ENCODE data around the gene TREML2.

The TREML2 gene

GRCh38 chr6:41175084-41175483 is 25.9 kb downstream of the TREML2 start:
- DNase-seq (ENCODE audit: extremely low spot score), result no peak
- TF ChIP-seq, protein P1, sequence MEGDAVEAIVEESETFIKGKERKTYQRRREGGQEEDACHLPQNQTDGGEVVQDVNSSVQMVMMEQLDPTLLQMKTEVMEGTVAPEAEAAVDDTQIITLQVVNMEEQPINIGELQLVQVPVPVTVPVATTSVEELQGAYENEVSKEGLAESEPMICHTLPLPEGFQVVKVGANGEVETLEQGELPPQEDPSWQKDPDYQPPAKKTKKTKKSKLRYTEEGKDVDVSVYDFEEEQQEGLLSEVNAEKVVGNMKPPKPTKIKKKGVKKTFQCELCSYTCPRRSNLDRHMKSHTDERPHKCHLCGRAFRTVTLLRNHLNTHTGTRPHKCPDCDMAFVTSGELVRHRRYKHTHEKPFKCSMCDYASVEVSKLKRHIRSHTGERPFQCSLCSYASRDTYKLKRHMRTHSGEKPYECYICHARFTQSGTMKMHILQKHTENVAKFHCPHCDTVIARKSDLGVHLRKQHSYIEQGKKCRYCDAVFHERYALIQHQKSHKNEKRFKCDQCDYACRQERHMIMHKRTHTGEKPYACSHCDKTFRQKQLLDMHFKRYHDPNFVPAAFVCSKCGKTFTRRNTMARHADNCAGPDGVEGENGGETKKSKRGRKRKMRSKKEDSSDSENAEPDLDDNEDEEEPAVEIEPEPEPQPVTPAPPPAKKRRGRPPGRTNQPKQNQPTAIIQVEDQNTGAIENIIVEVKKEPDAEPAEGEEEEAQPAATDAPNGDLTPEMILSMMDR (IDR thresholded peaks at IDR 0.05; ENCODE audit: control extremely low read depth, extremely low read depth, low read depth, missing control alignments), result no peak
- POLR2A ChIA-PET, result no interaction called here
- CTCF ChIA-PET, result no interaction called here

DNA sequence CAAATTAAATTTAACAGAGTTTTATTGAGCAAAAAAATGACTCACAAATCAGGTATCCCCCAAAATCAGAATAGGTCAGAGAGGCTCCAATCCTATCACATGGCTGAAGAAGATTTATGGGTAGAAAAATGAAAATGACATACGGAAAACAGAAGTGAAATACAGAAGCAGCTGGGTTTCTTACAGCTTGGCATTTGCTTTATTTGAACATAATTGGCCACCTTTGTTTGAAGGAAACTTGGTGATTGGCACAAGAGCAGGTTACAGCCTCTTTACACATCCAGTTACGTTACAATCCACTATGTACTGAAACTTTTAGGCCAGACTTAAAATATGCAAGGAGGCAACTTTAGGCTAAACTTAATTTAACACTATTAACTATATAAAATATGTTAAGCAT is 26.3 kb downstream of the TREML2 start:
- TF ChIP-seq, protein P1 (IDR thresholded peaks at IDR 0.05; ENCODE audit: control extremely low read depth, extremely low read depth, low read depth, missing control alignments), result no peak
- ChIA-PET POLR2A (no interaction called here), CTCF (no interaction called here)
- no peak for DNase-seq (ENCODE audit: extremely low spot score)

GRCh38 chr6:41171908-41172307 is 29.0 kb downstream of the TREML2 start:
- no peak for DNase-seq (ENCODE audit: extremely low spot score)
- TF ChIP-seq, protein P1 (IDR thresholded peaks at IDR 0.05; ENCODE audit: control extremely low read depth, extremely low read depth, low read depth, missing control alignments), result no peak
- ChIA-PET POLR2A (no interaction called here), CTCF (interaction anchor here (4.5 kb wide), 1 partner anchor 10 kb away, joined by 25 read pairs; no protein-coding TSS in a partner anchor)

DNA sequence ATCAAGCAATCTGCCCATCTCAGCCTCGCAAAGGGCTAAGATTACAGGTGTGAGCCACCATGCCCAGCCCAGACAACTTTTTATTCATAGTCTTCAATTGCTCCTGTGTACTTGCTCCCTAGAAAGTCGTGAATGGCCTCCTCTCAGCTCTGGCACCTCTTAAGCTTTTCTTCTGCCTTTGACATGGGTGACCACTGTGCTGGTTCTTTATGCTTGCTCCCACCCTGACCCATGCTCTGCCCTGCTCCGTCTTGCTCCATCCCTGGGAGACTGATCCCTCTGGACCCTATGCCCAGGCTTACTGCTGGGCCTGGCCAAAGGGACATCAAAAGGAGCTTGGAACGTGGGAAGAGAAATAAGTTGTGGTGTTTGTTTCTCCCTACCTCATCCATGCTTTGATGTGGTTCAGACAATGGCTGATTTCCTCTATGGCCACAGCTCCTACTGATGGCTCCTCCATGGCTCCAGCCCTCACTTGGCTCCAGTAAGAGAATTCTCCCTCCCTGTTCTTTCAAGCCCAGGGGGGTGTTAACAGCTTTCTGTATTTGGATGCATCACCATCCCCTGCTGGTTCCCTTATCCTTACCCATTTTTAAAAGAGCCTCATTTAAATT is 30.3 kb downstream of the TREML2 start:
- CTCF ChIA-PET, result interaction anchor here (1.0 to 4.5 kb wide), 4 partner anchors 9 to 149 kb away, joined by 3 to 25 read pairs (median 4); no protein-coding TSS in a partner anchor
- TF ChIP-seq, protein P1 (IDR thresholded peaks at IDR 0.05; ENCODE audit: control extremely low read depth, extremely low read depth, low read depth, missing control alignments), result no peak
- POLR2A ChIA-PET, result no interaction called here
- no peak for DNase-seq (ENCODE audit: extremely low spot score)

GRCh38 chr6:41167173-41167963 is 33.6 kb downstream of the TREML2 start:
- TF ChIP-seq, protein P1 (IDR thresholded peaks at IDR 0.05; ENCODE audit: control extremely low read depth, extremely low read depth, low read depth, missing control alignments), result no peak
- DNase-seq (ENCODE audit: extremely low spot score), result no peak
- POLR2A ChIA-PET, result no interaction called here
- CTCF ChIA-PET, result interaction anchor here (1.0 kb wide), 1 partner anchor 15 kb away, joined by 3 read pairs; no protein-coding TSS in a partner anchor

DNA sequence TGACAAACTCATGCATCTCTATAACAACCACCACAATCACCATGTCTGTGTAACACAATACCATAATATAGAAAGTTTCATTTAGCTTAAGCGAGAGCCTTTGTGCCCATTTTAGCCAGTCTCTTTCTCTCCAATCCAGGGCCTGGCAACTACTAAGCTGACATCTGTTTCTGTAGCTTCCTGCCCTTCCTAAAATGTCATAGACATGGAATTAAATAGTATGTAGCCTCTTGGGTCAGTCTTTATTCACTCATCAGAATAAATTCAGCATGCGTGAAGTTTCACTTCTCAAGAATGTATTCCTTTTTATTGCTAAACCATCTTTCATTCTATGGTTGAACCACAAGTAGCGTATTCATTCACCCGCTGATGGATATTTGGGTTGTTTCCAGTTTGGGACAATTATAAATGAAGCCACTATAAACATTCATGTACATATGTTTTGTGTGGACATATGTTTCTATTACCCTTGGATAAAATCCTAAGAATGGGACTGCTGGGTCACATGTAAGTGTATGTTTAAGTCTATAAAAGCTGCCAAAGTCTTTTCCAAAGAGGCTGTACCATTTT is 36.3 kb downstream of the TREML2 start:
- ChIA-PET CTCF (no interaction called here), POLR2A (no interaction called here)
- no peak for DNase-seq (ENCODE audit: extremely low spot score)
- TF ChIP-seq, protein P1 (IDR thresholded peaks at IDR 0.05; ENCODE audit: control extremely low read depth, extremely low read depth, low read depth, missing control alignments), result no peak

All from GM10248 (cell line).